IPS-NIHi7 (cell line): ENCODE data around the gene SHB.

Experiments
- DNase-seq: peaks from one replicate; pipeline ENCODE4 v3.0.0; 2012; ENCODE audit warnings: mixed read lengths; ENCODE audit errors: extremely low spot score

The SHB gene

DNA sequence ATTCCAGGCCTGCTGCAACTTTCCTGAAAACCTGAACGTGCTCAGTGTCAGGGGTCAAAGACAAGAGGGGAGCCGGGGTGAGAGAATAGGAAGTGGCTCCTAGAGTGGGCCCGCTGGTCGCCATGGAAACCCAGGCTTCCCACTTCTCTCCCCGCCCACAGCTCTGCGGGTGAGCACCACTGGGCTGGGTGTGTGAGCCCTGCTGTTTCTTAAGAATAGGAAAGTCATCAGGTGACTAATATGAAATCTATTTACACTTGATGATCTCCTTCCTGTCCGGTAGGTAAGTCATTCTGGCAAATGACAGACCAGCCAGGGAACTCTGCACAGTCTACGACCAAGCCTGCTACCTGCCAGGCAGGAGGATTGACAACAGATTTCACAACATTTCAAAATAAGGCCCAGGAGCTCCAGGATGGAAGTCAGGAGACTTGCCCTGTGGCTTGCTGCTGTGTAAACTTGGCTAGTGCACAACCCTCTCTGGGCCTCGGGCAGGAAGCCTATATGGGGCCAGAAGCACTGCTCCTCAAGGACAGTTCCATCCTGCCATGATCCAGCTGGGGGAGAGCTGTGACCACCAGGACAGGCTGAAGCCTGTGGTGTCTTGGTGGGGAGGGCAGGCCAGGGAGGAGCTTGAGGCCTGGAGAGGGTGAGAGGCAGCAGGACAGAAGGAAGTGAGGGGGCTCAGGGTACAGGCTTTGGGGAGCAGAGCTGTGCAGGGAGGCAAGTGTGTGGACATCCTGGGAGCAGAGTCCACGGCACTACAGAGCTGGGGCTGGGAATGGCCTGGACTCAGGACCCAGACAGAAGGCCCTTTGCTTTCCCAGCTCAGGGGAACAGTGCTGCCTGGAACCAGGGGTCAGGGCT lies 60.6 kb downstream of the SHB start:
- DNase-seq = peak; percentile 61

DNA sequence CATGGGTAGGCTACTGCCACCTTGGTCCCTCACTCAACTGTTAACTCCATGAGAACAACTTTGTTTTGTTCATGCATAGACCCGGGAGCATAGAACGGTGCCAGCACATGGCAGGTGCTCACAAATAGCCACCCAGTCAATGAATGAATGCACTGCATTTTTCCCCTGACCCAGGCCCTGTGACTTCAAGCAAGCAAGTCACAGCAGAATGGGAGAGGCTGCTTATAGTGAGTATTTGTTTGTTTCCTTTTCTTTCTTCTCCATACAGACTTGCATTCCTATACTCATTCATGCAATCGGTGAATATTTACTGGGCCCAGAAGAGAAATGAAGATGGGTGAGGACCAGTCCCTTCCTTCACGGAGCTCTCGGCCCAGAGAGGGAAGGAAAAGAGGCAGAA lies 62.0 kb downstream of the SHB start:
- no peak for DNase-seq

DNA sequence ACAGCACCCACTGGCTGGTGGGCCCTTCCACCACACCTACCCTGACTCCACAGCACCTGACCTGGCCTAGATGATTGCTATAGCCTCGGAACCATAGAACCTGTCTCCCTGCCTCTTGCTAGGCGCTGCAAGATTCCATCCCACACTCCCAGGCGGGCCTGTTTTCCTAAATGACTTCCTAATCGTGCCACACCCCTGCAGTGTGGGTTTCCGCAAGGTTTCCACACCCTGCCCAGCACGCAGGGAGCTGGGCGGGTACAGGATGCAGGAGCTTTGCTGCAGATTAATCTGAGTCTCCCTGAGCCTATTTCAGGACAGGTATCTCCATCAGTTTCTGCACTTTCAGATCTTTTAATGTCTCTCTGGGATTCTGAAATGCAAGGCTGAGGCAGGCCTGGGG lies 62.9 kb downstream of the SHB start:
- no peak for DNase-seq

DNA sequence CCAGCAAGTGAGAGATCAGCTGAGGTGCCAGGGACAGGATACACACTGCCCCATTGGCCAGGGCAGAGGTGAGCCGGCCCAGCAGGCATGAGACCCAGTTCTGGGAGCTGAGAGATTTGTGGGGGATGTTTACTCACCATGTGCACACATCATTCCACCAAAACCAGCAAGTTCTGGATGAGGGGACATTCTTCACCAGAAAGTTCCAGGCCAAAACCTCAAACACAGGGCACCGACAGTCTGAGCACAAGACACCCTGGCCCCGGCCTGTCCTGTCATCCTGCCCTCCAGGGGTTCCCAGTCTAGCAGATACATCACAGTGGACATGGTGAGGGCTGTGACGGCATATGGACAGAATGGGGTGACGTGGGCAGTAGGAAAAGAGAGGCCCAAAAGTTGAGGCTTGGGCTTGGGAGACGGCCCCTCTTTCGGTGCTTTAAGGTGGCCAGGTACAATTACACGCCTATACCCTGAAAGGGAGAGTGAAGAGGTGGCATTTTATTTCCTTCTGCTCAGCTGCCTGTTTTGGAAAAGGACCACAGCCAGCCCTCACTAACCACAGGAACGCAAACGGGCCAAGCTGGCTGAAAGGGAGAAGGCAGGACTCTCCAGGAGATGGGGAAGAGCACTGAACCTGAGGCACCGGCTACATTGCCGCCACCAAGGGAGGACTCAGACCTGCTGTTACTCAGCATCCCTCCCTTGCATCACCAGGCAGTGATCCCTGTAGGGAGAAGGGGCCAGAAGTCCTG lies 64.0 kb downstream of the SHB start:
- DNase-seq = no peak

DNA sequence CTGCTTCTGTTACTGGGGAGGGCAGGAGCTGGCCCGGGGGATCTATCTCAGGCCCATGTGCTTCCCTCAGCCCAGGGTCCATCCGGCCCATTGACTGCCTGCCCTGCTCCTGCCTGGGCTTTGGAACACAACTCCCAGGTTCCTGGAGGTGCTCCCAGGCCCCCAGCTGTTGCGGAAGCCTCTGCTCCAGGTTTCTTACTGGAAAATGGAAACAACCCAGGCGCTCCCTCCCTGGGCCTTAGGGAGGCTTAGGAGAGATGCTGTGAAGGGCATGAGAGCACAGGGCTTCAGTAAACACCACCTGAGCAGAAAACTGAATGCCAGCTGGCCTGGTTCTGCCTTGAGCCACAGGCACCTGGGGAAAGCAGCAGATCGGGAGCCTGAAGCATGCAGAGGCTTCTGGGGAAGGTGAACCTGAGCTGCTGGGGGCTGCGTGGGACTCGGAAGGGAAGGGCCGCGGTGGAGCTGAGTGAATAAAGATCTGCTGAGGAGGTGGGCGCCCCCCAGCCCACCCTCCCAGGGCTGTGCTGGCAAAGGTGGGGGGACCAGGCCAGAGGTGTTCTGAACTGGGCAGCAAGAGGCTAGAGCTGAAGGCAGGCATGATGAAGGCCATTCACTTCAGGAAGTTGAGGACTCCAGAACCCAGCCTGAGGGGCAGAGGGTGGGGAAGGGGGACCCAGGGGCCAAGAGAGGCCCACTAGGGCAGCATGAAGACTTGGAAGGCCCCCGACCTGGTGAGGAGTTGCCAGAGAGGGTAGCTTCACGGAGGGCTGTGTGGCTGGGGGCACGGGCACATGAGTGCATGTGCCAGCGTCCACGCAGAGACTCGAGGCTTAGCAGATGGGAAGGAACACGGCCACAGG lies 64.8 kb downstream of the SHB start:
- DNase-seq = no peak

DNA sequence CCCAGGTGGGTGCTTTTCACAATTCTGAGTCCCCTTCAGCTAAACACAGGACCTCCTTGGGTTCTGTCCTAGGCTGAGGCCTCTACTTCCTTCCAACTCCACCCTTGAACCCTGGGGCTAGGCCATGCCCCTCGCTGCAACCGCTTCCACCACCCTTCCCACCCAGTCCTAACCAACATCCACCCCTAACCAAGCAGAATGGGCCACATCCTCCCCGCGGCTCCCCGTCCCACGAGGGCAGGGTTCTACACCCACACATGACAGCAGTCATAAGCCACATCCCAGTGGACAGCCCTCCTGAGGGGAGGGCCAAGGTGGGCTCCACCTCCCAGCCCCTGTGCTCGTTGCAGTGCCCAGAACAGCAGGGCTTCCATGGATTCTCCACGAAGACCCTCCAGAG lies 65.8 kb downstream of the SHB start:
- DNase-seq = no peak

DNA sequence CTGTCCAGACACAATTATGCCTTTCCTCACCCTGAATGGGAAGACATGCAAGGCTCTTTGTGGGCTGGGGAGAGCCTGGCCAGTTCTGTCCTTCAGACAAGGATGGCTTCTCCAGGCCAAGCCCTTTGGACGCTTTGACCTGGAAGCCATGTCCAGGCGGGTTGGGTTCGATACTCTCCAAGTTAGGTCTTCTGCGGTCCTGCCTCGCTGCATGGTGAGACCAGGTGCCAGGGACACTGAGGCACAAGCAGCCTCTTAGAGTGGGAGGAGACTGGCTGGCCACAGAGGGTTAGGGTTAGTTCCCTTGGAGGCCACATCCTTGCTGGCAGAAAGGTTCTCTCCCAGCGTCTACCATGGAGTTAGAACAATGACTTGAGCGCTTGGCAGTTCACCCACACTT lies 67.6 kb downstream of the SHB start:
- no peak for DNase-seq

DNA sequence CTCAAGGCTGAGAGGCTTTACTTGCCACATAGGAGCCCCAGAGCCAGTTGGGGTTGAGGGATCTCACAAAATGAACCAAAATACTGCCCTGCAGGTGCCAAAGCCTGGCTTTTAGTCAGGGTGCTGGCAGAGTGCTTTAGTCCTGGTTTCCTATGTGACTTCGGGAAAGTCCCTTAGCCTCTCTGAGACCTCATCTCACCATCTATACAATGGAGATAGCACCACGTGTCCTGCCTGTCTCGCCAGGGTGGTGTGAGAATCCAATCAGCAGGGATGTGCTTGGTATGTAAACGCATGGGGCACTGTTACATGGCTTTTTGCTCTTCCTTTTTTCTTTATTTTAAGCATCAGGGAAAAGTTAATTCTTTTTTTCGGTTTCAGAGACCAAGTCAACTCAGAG lies 68.3 kb downstream of the SHB start:
- DNase-seq = no peak

DNA sequence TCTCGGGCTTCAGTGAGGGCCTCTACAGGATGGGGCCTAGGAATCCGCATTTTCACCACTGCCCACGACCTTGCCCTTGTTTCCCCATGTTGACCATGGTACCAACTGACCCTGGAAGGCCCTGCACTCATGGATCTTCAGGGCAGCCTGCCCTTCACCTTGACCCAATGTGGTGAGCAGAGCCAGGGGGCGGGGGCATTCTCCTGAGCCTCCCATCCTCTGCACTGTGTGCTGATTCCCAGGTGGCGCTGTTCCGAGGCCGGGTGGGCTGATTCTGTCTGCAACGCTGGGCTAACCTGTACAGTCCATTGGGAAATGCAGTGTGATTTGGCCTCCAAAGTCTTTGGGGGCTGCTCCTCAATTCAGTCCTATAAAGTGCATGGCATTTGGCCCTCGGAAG lies 68.7 kb downstream of the SHB start:
- DNase-seq = peak; percentile 63

DNA sequence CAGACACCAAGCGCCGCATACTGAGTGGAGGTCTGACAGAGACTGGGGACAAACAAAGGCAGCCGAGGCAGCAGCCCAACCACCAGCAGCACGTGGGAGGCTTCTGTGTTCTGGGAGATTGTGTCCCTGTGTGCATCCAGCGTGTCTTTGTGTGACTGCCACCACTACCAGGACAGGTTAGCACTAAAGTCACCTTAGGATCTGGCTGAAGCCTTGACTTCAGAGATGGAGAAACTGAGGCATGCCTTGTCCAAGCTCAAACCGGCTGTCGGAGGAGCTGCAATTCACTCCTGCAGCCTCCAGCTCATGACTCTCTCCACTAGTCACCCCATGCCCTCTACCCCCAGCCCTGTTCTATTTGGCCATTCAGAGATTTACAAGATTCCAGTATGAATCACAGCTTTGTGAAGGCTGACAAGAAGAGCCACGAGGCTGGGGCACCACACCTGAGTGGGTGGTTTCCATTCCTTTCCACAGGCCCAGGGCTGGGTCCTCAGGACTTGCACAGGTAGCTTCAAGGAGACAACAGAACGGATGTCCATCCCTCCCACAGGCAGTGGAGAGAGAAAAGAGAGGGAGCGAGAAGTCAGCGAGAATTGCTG lies 69.3 kb downstream of the SHB start:
- DNase-seq = no peak

DNA sequence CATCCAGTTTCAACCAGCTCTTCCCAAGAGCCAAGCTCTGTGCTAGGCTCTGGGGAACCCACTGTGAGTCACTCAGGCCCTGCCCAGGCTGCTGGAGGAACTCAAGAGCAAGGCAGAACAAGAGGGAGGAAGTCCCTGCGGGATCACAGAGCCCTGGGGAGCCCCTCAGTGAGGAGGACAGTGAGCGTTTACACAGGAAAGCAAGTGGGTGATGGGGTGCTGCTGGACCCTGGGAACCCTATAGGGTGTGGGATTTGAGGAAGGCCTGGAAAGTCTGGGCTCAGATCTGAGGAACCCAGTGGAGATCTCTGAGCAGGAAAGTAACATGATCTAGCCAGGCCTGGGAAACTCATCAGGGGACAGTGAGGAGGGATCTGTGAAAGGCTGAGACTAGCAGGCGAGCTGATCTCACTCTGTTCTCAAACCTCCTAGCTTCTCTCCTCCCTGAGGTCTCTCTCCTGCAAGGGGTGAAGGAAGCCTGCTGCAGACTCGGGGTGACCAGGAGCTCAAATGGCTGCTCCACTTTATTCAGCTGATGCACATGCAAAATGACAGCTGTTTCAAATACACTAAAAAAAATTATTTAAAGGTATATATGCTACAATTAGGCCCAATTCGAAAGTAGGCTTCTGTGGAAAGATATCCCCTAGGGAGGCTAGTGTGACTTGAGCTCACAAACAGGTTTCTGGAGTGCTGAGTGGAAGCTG lies 70.0 kb downstream of the SHB start:
- DNase-seq = no peak

DNA sequence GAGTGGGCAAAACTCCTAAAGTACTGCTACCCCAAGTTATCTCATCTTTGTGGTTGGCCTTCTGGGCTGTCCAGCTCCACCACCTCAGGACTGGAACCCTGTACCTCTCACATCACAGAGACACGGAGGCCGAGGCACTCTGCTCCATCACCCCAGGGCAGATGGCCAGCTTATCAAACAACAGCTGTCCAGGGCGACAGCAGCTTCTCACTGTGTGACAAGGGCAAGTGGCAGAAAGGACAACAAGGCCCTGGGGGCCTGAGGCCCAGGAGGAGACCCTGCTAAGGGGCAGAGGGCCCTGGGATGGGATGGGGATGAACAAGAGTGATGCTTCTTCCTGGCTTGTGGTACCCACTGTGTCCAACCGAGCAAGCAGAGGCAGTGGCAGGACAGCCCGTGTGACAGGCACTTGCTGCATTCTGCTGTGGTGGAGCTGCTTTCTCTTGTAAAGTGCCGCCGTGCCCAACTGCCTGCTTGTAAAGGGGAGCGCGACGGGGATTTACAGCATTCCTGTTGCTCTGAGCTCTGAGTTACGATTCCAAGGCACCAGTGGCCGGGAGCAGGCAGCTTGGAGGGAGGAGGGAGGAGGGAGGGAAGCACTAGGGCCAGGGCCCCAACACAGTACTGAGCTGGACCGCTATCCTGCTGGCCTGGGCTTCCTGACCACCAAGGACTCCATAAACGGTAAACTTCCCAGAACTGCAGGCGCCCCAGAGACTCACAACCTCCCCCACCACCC lies 71.2 kb downstream of the SHB start:
- DNase-seq = no peak

DNA sequence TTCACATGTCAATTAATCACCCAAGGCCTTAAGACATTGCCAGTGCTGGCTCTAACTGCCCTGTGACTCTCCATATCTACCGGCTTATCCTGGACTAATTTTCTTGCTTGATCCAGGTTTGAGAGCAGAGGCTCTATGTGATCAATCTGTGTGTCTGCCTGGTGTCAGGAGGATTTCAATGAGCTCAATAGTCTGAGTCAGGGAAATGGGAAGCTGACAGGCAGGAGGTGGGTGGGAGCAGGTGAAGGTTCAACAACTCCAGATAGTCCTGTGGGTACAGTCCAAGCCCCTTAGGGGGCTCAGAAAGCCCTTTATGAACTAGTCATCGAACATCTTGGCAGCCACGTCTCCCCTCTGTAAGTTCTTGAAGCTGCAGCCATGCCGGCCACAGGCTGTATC lies 72.2 kb downstream of the SHB start:
- DNase-seq = no peak

DNA sequence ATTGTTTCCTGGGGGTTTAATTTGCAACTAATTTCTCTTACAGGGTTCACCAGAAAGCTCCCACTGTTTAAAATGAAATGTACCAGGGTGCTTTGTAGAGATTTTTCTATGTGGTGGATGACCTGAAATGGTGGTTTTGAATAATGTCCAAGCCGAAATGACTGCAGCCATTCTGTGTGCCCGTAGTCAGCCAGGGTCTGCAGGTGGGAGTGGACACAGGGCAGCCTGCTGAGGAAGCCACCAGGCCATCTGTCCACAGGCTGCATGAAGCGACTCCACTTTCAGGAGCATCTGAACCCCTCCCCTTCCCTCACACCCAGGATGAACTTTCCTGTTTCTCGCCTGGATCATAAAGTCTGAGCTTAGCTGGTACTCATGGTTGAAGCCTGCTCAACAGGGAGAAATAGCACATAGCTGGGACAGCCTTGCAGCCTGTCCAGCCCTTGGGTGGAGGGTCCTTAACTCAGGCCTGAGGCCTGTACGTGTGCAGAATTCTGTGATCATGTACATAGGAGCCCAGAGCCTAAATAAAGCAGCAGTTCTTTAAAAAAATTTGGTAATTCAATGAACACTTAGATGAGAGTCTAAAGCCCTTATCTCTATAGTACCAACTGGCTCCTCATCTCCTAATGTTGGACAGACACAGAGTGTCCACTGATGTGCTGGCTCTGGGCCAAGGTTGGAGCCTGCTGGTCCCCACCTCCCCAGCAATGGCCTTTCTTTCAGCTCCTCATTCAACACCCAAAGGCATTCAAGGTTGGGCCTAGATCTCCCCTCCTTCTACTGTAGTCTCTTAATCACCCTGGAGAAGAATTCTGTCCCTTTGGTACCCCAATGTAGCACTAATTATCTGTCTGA lies 72.8 kb downstream of the SHB start:
- DNase-seq = no peak

DNA sequence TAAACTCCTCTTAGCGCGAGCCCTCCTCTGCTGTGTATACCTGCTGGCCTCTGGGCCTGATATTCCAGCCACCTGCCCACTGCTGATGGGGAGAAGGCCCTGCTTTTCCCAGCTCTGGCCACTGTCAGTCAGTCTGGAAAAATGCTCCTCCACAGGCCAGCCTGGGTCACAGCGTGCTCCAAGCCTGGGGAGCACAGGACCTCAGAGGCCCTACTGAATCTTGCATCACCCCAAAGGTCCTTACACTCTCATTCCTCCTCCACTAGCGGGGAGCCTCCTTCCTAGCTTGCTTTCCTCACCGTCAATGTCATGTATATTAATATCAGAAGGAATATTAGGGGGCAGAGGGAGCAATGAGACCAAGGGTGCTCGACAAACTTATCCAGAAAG lies 73.7 kb downstream of the SHB start:
- no peak for DNase-seq

DNA sequence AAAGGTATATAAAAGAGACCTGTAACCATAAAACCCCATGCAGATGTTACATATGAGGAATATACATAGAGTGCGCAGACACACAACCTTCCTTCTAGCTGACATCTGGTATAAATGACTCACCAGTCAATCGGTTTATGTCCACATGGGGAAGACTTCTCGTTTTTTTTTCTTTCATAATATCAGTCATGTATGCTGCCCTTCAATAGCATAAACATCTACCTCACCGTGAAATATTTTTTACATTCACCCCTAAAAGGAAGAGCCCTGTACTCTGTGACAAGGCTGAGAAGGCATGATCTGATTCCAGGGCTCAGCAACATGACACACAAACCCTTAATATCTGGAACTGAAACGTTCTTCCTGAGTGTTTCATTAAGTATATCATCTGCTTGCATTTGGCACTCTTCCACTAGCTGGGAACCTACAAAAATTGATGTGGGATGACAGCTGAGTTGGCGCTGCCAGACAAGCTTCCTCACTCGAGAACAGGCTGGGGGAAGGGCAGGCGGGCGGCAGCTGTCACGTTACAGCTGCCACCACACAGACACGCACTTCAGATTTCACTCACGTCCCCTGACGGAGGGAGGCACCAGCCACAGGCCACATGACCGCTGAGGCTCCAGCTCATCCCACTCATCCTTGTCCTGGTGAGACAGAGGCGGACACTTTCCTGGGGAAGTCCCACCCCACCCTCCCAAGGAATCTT lies 74.2 kb downstream of the SHB start:
- DNase-seq = no peak

DNA sequence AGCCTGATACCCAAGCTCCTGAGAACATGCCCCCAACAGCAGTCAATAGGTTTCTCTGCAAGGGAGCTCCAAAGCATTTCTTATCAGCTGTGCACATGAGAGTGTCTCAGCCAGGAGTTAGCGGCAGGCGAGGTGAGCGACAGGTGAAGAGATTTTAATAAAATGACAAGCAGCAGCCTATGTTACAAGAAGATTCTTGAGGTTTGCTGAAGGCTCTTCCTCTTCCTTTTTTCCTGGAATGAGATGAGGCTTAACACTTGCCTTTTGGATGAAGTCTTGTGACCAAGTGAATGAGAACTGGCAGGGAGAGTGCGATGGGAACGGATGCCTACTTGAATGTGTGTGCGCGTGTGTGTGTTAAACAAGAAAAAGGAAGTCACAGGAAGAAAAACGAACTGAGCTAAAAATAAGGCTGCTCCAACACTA lies 76.1 kb downstream of the SHB start:
- no peak for DNase-seq

DNA sequence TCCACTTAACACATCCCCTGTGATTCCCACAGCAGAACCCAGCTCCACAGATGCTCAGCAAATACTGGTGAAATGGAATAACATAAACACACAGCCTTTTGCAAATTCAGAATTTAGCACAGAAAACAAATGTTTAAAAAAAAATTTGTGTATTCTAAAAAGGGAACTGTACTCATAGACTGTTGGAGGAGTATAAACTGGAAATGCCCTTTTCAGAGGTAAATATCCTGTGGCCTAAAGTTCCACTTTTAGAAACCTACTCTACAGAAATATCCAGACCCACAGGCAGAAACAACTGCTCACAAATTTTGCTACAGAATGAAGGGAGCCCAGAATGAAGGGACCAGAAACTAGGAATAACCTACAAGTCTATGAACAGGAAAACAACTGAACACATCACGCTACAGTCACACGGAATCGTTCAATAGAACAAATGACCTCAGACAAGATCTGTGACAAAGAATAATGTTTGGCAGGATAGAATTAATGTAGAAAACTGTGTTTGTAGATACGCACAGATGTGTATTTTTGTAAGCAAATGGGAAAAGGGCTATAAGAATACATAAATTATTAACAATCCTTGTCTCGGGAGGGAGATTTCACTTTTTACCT lies 78.5 kb downstream of the SHB start:
- DNase-seq = no peak

DNA sequence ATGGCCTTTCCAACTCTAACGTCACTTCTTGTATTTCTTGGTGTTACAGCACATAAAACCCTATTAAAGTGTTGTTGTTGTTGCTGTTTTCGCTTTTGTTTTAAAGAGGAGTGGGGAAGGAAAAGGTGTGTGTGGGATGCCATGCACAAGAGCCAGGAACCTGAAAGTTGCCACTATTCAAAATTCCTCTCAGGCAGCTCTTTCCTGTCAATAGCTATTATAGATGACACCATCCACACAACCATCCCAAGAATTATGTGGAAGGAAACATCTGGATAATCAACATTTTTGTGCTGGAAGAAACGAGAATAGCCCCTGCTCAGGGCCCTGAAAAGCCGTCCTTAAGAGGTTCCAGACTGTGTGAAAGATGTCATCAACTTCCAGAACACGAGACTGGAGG lies 79.3 kb downstream of the SHB start:
- no peak for DNase-seq
